HepG2 (cell line): ENCODE data around the gene RDM1. TPM values are rescaled to one million over a fixed set of nuclear protein-coding genes. Genes with fewer than 3 reads are reported as not detected.

Experiments used
- ATAC-seq: fragments of 200-7000 bp; cut with Tn5 transposase; 3 replicates; pipeline ENCODE4 v1.9.1; 2020; ENCODE audit warnings: mild to moderate bottlenecking, moderate library complexity
- BruUV-seq: library from RNA; stranded (reverse); fragments of 400-500 nt; replicated peaks from 2 replicates; lab custom pipeline; 2021; lab: Mats Ljungman, UMichigan
- CTCF ChIA-PET: fragments of 300-600 bp; formaldehyde crosslinking; extraction: SDS; loops from one replicate; lab custom pipeline; 2021; ENCODE audit warnings: low total read pairs, inconsistent platforms, low intra/inter-chr PET ratio; lab: Yijun Ruan, JAX
- POLR2A ChIA-PET: fragments of 350-600 bp; sonication (Branson Sonifier 250); formaldehyde crosslinking; loops from one replicate; lab custom pipeline; 2020; ENCODE audit warnings: antibody characterized with exemption, inconsistent platforms; lab: Yijun Ruan, JAX
- DNase-seq: peaks from one replicate; pipeline ENCODE4 v3.0.0-alpha.2; 2015; ENCODE audit warnings: low spot score
- FAIRE-seq: peaks from 3 replicates; lab custom pipeline; 2011; peaks lifted over from hg19 to GRCh38; lab: Jason Lieb, UNC
- H2AFZ ChIP-seq: one replicate; pipeline ENCODE4 v1.6.1; 2011; ENCODE audit warnings: low read length, inconsistent platforms
- H3K27ac ChIP-seq: fragments of 300-600 bp; 3 replicates; pipeline ENCODE4 v1.8.0; 2011; ENCODE audit warnings: mixed run types, mild to moderate bottlenecking, mixed read lengths, low read length, inconsistent platforms; ENCODE audit not compliant: insufficient read depth; ENCODE audit errors: extremely low read length
- H3K27me3 ChIP-seq, 2 experiments: fragments of 200-600 bp in 1 of 2; 2 replicates in 1 of 2; 3 replicates in 1 of 2; pipeline versions ENCODE4 v1.6.0 to v1.8.0; 2011; ENCODE audit warnings: low read length in 2 of 2, mild to moderate bottlenecking in 2 of 2, moderate library complexity in 2 of 2, inconsistent platforms in 1 of 2; ENCODE audit not compliant: insufficient read depth in 2 of 2, control insufficient read depth in 1 of 2
- H3K36me3 ChIP-seq, 2 experiments: fragments of 200-600 bp in 1 of 2; replicated peaks in 1 of 2; 2 replicates in 1 of 2; 3 replicates in 1 of 2; pipeline versions ENCODE4 v1.5.1 to v1.8.0; 2011; ENCODE audit warnings: low read length in 2 of 2, inconsistent platforms in 1 of 2; ENCODE audit not compliant: insufficient read depth in 2 of 2, control insufficient read depth in 1 of 2
- H3K4me1 ChIP-seq: 2 replicates; pipeline ENCODE4 v1.5.1; 2012; ENCODE audit warnings: low read length, inconsistent platforms; ENCODE audit not compliant: insufficient read depth
- H3K4me2 ChIP-seq: 2 replicates; pipeline ENCODE4 v1.6.0; 2011; ENCODE audit warnings: low read depth, low read length, inconsistent platforms
- H3K4me3 ChIP-seq, 3 experiments: fragments of 200-600 bp in 1 of 3; sonication (generic), shearing (Covaris generic) in 1 of 3; replicated peaks in 1 of 3; 2 replicates each; pipeline ENCODE4 v1.5.1; 2011 to 2016; ENCODE audit warnings: low read length in 3 of 3, inconsistent platforms in 2 of 3, low read depth in 2 of 3, mild to moderate bottlenecking in 2 of 3, control low read depth in 1 of 3, mixed read lengths in 1 of 3; ENCODE audit not compliant: insufficient read depth in 1 of 3
- H3K79me2 ChIP-seq: one replicate; pipeline ENCODE4 v1.6.1; 2011; ENCODE audit warnings: low read length, inconsistent platforms; ENCODE audit not compliant: insufficient read depth
- H3K9ac ChIP-seq: 2 replicates; pipeline ENCODE4 v1.6.0; 2011; ENCODE audit warnings: mild to moderate bottlenecking, low read depth, low read length, inconsistent platforms; ENCODE audit not compliant: insufficient read depth
- H3K9me3 ChIP-seq: 2 replicates; pipeline ENCODE4 v1.5.1; 2012; ENCODE audit warnings: mild to moderate bottlenecking, low read length
- H4K20me1 ChIP-seq: 2 replicates; pipeline ENCODE4 v1.6.0; 2011; ENCODE audit warnings: inconsistent platforms, mild to moderate bottlenecking, low read length, moderate library complexity; ENCODE audit not compliant: insufficient read depth
- ARHGAP35 ChIP-seq: sonication (generic); formaldehyde crosslinking; IDR thresholded peaks from 2 replicates; pipeline ENCODE4 v1.9.0; 2022; ENCODE audit warnings: mild to moderate bottlenecking, inconsistent platforms, moderate library complexity, missing genetic modification reagents, borderline replicate concordance
- CEBPB ChIP-seq: IDR thresholded peaks from 2 replicates; pipeline ENCODE4 v1.6.1; 2011; ENCODE audit warnings: low read depth, low read length, improper control_type of control experiment, borderline replicate concordance
- JARID2 ChIP-seq: sonication (generic); formaldehyde crosslinking; IDR thresholded peaks from 2 replicates; pipeline ENCODE4 v1.8.1; 2023; ENCODE audit warnings: missing genetic modification reagents, inconsistent platforms; ENCODE audit not compliant: insufficient replicate concordance
- JUNB ChIP-seq: sonication (generic); formaldehyde crosslinking; IDR thresholded peaks from 2 replicates; pipeline ENCODE4 v1.8.0; 2022; ENCODE audit warnings: missing genetic modification reagents, mild to moderate bottlenecking, borderline replicate concordance
- PREB ChIP-seq: sonication (generic); formaldehyde crosslinking; IDR thresholded peaks from 2 replicates; pipeline ENCODE4 v1.4.0; 2020; ENCODE audit warnings: missing genetic modification reagents
- SPEN ChIP-seq: sonication (generic); formaldehyde crosslinking; IDR thresholded peaks from 2 replicates; pipeline ENCODE4 v1.5.1; 2020; ENCODE audit warnings: low read depth, mild to moderate bottlenecking, missing genetic modification reagents
- STAT5B ChIP-seq: sonication (generic); formaldehyde crosslinking; IDR thresholded peaks from 2 replicates; pipeline ENCODE4 v1.4.0; 2020; ENCODE audit warnings: missing genetic modification reagents
- SYNCRIP ChIP-seq: fragments of 200-400 bp; formaldehyde crosslinking; IDR thresholded peaks from 2 replicates; pipeline ENCODE4 v1.6.1; 2018; ENCODE audit warnings: mild to moderate bottlenecking, low read depth, low read length; ENCODE audit not compliant: insufficient read depth
- ZNF280D ChIP-seq: sonication (generic); formaldehyde crosslinking; IDR thresholded peaks from 2 replicates; pipeline ENCODE4 v1.5.1; 2020; ENCODE audit warnings: mild to moderate bottlenecking, missing genetic modification reagents
- ZNF446 ChIP-seq: sonication (generic); formaldehyde crosslinking; IDR thresholded peaks from 2 replicates; pipeline ENCODE4 v1.5.0; 2020; ENCODE audit warnings: mild to moderate bottlenecking, missing genetic modification reagents
- ZNF629 ChIP-seq: sonication (generic); formaldehyde crosslinking; conservative IDR thresholded peaks from 2 replicates; pipeline ENCODE4 v1.5.0; 2020; ENCODE audit warnings: missing genetic modification reagents
- ZNF761 ChIP-seq: sonication (generic); formaldehyde crosslinking; conservative IDR thresholded peaks from 2 replicates; pipeline ENCODE4 v1.4.0; 2020; ENCODE audit warnings: mild to moderate bottlenecking, missing genetic modification reagents
- WGBS: methylation state at CpG from one replicate; pipeline ENCODE4 v1.1.6; 2017; ENCODE audit warnings: low lambda C conversion rate; 5-methylcytosine and 5-hydroxymethylcytosine counted together
- in situ Hi-C: cut with HindIII; loops from 2 replicates; pipeline ENCODE4 v1.10.0; 2017; ENCODE audit warnings: low pct_unique_long_range_greater_than_20kb; ENCODE audit not compliant: extremely low pct_ligation_motif_present
- intact Hi-C: fragments of 100-400 bp; cut with micrococcal nuclease; formaldehyde crosslinking; loops from one replicate; pipeline ENCODE4 v1.10.0; 2022; ENCODE audit not compliant: unreplicated experiment
- polyA plus RNA-seq, 8 experiments: library from polyadenylated mRNA; depleted of rRNA in 3 of 8; stranded (reverse) in 7 of 8; unstranded in 1 of 8; fragments of >200 nt; fragmentation: Illumina TruSeq in 4 of 8; extraction: Trizol in 4 of 8; gene quantifications; 2 replicates each; pipeline versions ENCODE4 v1.2.1 to v1.2.3, GENCODE V29; 2011 to 2016; ENCODE audit warnings: low read depth in 4 of 8, missing spikeins in 1 of 8, mixed read lengths in 1 of 8; ENCODE audit not compliant: insufficient read depth in 1 of 8
- total RNA-seq, 5 experiments: library from RNA; depleted of rRNA; stranded (reverse); fragments of >200 nt; fragmentation: Illumina TruSeq; extraction: Trizol; gene quantifications; 2 replicates each; pipeline ENCODE4 v1.2.3, GENCODE V29; 2016; ENCODE audit warnings: low read depth in 1 of 5
- TF ChIP-seq, protein P1 (sequence below): sonication (generic); formaldehyde crosslinking; conservative IDR thresholded peaks from 2 replicates; pipeline ENCODE4 v1.8.1; 2023; ENCODE audit warnings: missing genetic modification reagents
- TF ChIP-seq, protein P2 (sequence below): sonication (generic); formaldehyde crosslinking; IDR thresholded peaks from 2 replicates; pipeline ENCODE4 v1.4.0; 2020; ENCODE audit warnings: low read depth, missing genetic modification reagents

RDM1 gene
- total and polyA plus RNA-seq, 2 of the 13 experiments (the other 11 are each of a cell fraction or from before 2014, with no cell fraction given) = 0.28 to 0.40 TPM

DNA sequence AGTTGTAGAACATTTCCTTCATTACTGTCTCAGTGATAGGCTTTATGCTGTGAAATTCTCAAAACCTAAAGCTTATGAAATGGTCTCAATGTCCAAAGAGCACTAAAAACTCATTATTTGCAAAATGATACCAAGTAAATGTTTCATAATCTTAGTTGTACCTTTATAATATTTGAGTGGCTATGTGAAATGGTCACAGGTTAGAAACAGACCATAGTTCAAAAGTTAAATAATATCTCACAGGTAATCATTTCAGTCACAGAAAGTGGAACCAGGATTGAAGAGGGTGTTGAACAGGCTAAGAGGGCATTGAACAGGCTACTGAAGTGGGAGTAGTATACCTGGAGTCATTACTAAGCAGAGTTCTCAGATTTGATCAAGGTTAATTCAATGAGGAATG, 2.9 kb downstream of the RDM1 start (continued):
- TF ChIP-seq SPEN (CRISPR knock-in tag) (no peak), ARHGAP35 (no peak), JARID2 (CRISPR knock-in tag) (no peak), ZNF629 (no peak)

DNA sequence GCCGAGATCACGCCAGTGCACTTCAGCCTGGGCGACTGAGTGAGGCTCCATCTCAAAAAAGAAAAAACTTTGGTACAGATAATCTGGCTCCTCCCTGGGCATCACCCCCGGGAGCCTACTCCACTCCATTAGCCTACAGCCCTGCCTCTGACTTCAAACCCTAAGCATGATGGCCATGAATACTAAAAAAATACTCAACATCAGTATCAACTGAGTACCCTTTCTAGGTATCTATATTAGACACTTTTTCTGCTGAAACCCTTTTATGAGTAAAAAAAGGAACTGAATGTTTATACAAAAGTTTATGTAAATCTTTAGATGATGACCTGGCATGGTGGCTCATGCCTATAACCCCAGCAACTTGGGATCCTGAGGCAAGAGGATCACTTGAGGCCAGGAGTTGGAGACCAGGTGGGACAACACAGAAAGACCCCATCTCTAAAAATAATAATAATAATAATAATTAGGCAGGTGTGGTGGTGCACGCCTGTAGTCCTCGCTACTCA, 6.9 kb downstream of the RDM1 start:
- no peaks in the 10 kb centered on the region for H3K36me3 ChIP-seq
- ATAC-seq (no peak), FAIRE-seq (no peak), DNase-seq (no peak)
- ChIA-PET CTCF (no interaction called here), POLR2A (no interaction called here)
- no peaks in the 10 kb centered on the region for H3K79me2 ChIP-seq
- H3K27ac ChIP-seq = no peak overlapping the region
- no peak overlapping the region for H3K9ac ChIP-seq
- 85% methylated on average over 3 of the region's 6 CpGs for WGBS
- H3K27me3 ChIP-seq = no peaks in the 10 kb centered on the region
- no peak overlapping the region for H3K4me3 ChIP-seq
- in situ Hi-C loops = no loop called here
- H4K20me1 ChIP-seq = no peaks in the 10 kb centered on the region
- no peak overlapping the region for H2AFZ ChIP-seq
- no peaks in the 10 kb centered on the region for H3K4me1 ChIP-seq
- no peak overlapping the region for H3K4me2 ChIP-seq
- no TSS peak for BruUV-seq
- intact Hi-C loops = no loop called here
- no peaks in the 10 kb centered on the region for H3K9me3 ChIP-seq
- no peak for TF ChIP-seq ZNF446 (CRISPR knock-in tag)
- TF ChIP-seq, protein P1, sequence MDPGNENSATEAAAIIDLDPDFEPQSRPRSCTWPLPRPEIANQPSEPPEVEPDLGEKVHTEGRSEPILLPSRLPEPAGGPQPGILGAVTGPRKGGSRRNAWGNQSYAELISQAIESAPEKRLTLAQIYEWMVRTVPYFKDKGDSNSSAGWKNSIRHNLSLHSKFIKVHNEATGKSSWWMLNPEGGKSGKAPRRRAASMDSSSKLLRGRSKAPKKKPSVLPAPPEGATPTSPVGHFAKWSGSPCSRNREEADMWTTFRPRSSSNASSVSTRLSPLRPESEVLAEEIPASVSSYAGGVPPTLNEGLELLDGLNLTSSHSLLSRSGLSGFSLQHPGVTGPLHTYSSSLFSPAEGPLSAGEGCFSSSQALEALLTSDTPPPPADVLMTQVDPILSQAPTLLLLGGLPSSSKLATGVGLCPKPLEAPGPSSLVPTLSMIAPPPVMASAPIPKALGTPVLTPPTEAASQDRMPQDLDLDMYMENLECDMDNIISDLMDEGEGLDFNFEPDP (CRISPR knock-in tag) = no peak
- no peak for TF ChIP-seq PREB (CRISPR knock-in tag)
- TF ChIP-seq CEBPB = no peak
- no peak for TF ChIP-seq ZNF761
- no peak for TF ChIP-seq JUNB (CRISPR knock-in tag)
- no peak for TF ChIP-seq SYNCRIP
- no peak for TF ChIP-seq STAT5B (CRISPR knock-in tag)
- TF ChIP-seq ZNF280D (CRISPR knock-in tag) = no peak
- TF ChIP-seq, protein P2, sequence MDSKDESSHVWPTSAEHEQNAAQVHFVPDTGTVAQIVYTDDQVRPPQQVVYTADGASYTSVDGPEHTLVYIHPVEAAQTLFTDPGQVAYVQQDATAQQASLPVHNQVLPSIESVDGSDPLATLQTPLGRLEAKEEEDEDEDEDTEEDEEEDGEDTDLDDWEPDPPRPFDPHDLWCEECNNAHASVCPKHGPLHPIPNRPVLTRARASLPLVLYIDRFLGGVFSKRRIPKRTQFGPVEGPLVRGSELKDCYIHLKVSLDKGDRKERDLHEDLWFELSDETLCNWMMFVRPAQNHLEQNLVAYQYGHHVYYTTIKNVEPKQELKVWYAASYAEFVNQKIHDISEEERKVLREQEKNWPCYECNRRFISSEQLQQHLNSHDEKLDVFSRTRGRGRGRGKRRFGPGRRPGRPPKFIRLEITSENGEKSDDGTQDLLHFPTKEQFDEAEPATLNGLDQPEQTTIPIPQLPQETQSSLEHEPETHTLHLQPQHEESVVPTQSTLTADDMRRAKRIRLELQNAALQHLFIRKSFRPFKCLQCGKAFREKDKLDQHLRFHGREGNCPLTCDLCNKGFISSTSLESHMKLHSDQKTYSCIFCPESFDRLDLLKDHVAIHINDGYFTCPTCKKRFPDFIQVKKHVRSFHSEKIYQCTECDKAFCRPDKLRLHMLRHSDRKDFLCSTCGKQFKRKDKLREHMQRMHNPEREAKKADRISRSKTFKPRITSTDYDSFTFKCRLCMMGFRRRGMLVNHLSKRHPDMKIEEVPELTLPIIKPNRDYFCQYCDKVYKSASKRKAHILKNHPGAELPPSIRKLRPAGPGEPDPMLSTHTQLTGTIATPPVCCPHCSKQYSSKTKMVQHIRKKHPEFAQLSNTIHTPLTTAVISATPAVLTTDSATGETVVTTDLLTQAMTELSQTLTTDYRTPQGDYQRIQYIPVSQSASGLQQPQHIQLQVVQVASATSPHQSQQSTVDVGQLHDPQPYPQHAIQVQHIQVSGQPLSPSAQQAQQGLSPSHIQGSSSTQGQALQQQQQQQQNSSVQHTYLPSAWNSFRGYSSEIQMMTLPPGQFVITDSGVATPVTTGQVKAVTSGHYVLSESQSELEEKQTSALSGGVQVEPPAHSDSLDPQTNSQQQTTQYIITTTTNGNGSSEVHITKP (CRISPR knock-in tag) = no peak
